Effector memory CD4-positive, alpha-beta T cell (primary cell): ENCODE measurements around the gene UGT1A3.

Source experiments
- DNase-seq, 3 donors: peaks; one replicate each; pipeline ENCODE4 v3.0.0-alpha.2; 2020
- H3K27ac ChIP-seq: 2 replicates; pipeline ENCODE4 v1.7.0; 2013; ENCODE audit warnings: mild to moderate bottlenecking, low read length, moderate library complexity; ENCODE audit not compliant: insufficient read depth, poor library complexity, severe bottlenecking
- H3K27me3 ChIP-seq: replicated peaks from 2 replicates; pipeline ENCODE4 v1.7.0; 2013; ENCODE audit warnings: mild to moderate bottlenecking, low read length; ENCODE audit not compliant: insufficient read depth, control insufficient read depth, poor library complexity, severe bottlenecking
- H3K36me3 ChIP-seq: 2 replicates; pipeline ENCODE4 v1.7.0; 2013; ENCODE audit warnings: mild to moderate bottlenecking, low read length, moderate library complexity; ENCODE audit not compliant: control insufficient read depth, insufficient read depth
- H3K4me1 ChIP-seq: 2 replicates; pipeline ENCODE4 v1.7.0; 2013; ENCODE audit warnings: low read length, mild to moderate bottlenecking; ENCODE audit not compliant: control insufficient read depth, insufficient read depth, poor library complexity, severe bottlenecking
- H3K4me3 ChIP-seq: 2 replicates; pipeline ENCODE4 v1.7.0; 2013; ENCODE audit warnings: low read length, low read depth, mild to moderate bottlenecking; ENCODE audit not compliant: insufficient read depth, poor library complexity, severe bottlenecking
- H3K9me3 ChIP-seq: 2 replicates; pipeline ENCODE4 v1.7.0; 2013; ENCODE audit warnings: mild to moderate bottlenecking, low read length, moderate library complexity; ENCODE audit not compliant: control insufficient read depth

The UGT1A3 gene

DNA sequence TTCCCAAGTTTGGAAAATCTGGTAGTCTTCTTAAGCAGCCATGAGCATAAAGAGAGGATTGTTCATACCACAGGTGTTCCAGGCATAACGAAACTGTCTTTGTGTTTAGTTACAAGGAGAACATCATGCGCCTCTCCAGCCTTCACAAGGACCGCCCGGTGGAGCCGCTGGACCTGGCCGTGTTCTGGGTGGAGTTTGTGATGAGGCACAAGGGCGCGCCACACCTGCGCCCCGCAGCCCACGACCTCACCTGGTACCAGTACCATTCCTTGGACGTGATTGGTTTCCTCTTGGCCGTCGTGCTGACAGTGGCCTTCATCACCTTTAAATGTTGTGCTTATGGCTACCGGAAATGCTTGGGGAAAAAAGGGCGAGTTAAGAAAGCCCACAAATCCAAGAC is 43.3 kb downstream of the UGT1A3 start:
- no peak for DNase-seq
- Histone ChIP-seq H3K4me3 (no peak overlapping the region), H3K9me3 (peaks cover 3% of the 10 kb centered on the region), H3K36me3 (no peaks in the 10 kb centered on the region), H3K27me3 (no peaks in the 10 kb centered on the region), H3K4me1 (no peaks in the 10 kb centered on the region), H3K27ac (no peak overlapping the region)

DNA sequence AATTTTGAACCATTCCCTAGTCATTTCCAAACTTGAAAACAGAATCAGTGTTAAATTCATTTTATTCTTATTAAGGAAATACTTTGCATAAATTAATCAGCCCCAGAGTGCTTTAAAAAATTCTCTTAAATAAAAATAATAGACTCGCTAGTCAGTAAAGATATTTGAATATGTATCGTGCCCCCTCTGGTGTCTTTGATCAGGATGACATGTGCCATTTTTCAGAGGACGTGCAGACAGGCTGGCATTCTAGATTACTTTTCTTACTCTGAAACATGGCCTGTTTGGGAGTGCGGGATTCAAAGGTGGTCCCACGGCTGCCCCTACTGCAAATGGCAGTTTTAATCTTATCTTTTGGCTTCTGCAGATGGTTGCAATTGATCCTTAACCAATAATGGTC is 43.7 kb downstream of the UGT1A3 start:
- Histone ChIP-seq H3K27me3 (no peaks in the 10 kb centered on the region), H3K9me3 (peaks cover 3% of the 10 kb centered on the region), H3K4me1 (no peaks in the 10 kb centered on the region), H3K4me3 (no peak overlapping the region), H3K27ac (no peak overlapping the region), H3K36me3 (no peaks in the 10 kb centered on the region)
- no peak for DNase-seq

DNA sequence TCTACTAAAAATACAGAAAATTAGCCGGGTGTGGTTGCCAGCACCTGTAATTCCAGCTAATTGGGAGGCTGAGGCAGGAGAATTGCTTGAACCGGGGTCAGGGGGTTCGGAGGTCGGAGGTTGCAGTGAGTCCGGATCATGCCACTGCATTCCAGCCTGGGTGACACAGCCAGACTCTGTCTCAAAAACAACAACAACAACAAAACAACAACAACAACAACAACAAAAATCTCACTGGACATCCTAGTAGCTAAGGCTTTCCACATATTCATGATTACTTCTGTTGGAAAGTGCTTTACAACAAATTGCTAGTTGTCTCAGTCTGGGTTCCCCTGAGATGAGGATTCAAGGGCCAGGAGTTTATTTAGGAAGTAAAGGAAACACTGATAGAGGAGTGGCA is 45.0 kb downstream of the UGT1A3 start:
- Histone ChIP-seq H3K4me1 (no peaks in the 10 kb centered on the region), H3K9me3 (peaks cover 3% of the 10 kb centered on the region), H3K27me3 (no peaks in the 10 kb centered on the region), H3K36me3 (no peaks in the 10 kb centered on the region), H3K27ac (no peak overlapping the region), H3K4me3 (no peak overlapping the region)
- no peak for DNase-seq

DNA sequence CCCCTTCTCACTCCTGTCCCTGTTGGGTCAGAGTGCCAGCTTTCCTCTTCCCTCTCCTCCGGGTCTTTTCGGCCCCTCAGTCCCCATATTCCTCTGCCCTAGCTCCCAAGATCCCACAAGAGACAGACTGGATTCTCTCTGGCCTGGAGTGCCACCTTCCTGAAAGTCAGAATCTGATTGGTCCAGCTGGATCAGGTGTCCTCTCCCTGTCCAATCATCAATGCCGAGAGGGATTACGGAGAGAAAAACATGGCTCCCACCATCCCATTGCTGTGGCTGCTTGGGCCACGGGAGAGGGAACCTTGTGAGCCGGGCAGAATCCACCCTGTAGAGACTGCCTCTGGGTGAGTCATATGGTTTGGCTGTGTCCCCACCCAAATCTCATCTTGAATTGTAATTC is 46.6 kb downstream of the UGT1A3 start:
- Histone ChIP-seq H3K27ac (no peak overlapping the region), H3K4me1 (no peaks in the 10 kb centered on the region), H3K4me3 (no peak overlapping the region), H3K36me3 (no peaks in the 10 kb centered on the region), H3K9me3 (peaks cover 3% of the 10 kb centered on the region), H3K27me3 (no peaks in the 10 kb centered on the region)
- DNase-seq: no peak

DNA sequence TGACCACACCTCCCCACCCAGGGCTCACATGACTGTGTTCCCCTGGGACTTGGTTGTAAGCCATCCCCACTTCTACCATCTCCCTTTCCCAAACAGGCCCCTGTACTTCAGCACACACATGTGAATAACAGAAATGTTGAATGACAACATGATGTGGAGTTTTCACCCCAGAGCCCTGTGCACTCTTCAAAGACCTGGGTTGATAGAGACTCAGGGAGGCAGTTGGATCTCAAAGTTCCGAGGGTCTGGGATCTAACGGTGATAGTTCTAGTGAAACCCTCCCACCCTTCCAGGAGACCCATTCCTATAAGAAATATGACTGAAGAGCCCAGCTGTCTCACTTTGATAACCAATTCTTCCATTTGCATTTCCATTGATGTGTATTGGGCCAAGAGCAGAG is 49.2 kb downstream of the UGT1A3 start, which contains the start of gene MROH2A:
Gene MROH2A (plus strand): TSS at position 301 of the 400 bp plus-strand sequence. CDS start 1,029 bp downstream, outside the sequence.
- H3K4me3 ChIP-seq: no peak within 1 kb of the TSS
- H3K36me3 ChIP-seq: no peaks in the 10 kb centered on the region
- H3K4me1 ChIP-seq: no peaks in the 10 kb centered on the region
- peaks cover 3% of the 10 kb centered on the region for H3K9me3 ChIP-seq
- no peak within 1 kb of the TSS for H3K27ac ChIP-seq
- no peak for DNase-seq
- no peaks in the 10 kb centered on the region for H3K27me3 ChIP-seq

DNA sequence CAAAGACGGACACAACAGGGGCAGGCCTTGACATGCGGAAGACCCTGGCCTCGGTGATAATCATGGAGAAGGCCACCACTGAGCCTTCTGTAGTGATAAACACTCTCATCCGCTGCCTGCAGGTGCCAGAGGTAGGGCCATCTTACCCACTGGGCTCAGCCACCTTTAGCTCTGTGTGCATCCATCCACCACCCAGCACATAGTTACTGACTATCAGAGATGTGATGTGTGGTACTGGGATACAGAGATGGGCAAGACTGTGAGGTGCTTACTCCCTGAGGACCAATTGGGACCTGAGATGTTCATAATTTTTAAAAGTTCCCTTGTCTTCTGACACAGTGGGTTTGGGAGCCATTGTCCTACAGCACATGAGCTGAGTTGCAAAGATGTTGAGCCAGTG is 50.9 kb downstream of the UGT1A3 start:
- H3K4me3 ChIP-seq: no peak overlapping the region
- no peaks in the 10 kb centered on the region for H3K36me3 ChIP-seq
- no peaks in the 10 kb centered on the region for H3K4me1 ChIP-seq
- H3K27me3 ChIP-seq: no peaks in the 10 kb centered on the region
- DNase-seq: no peak
- no peak overlapping the region for H3K27ac ChIP-seq
- H3K9me3 ChIP-seq: peaks cover 3% of the 10 kb centered on the region

DNA sequence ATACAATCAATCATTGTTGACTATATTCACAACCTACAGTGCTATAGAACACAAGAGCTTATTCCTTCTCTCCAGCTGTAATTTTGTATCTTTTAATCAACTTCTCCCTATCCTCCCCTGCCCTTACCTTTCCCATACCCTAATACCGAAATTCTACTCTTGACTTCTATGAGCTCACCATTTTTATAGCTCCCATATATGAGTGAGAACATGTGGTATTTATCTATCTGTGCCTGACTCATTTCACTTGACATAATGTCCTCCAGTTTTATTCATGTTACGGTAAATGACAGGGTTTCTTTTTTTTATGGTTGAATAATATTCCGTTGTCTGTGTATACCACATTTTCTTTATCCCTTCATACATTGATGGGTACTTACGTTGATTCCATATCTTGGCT is 51.9 kb downstream of the UGT1A3 start:
- H3K27me3 ChIP-seq: no peaks in the 10 kb centered on the region
- DNase-seq: no peak
- no peaks in the 10 kb centered on the region for H3K9me3 ChIP-seq
- H3K27ac ChIP-seq: no peak overlapping the region
- H3K4me3 ChIP-seq: no peak overlapping the region
- H3K4me1 ChIP-seq: no peaks in the 10 kb centered on the region
- H3K36me3 ChIP-seq: no peaks in the 10 kb centered on the region

DNA sequence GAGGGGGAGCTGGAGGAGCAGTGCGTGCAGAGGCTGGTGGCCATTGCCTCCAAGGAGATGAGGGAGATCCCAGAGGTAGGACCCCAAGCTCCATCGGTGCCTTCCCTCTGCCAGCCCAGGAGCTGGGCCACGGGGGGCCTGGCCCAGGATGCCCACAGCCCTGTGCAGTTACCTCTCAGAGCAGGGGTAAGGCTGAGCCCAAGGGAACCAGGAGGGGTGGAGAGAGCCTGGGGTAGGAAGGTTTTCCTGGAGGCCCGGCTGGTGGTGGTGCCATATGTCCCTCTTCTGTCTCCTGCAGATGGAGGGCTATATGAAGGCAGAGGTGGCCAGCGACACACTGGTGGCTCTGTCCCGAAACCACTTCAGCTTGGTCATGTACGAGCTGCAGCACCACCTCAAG is 60.7 kb downstream of the UGT1A3 start:
- Histone ChIP-seq H3K9me3 (no peaks in the 10 kb centered on the region), H3K27ac (no peak overlapping the region), H3K27me3 (no peaks in the 10 kb centered on the region), H3K4me1 (no peaks in the 10 kb centered on the region), H3K36me3 (no peaks in the 10 kb centered on the region), H3K4me3 (no peak overlapping the region)
- DNase-seq: no peak

DNA sequence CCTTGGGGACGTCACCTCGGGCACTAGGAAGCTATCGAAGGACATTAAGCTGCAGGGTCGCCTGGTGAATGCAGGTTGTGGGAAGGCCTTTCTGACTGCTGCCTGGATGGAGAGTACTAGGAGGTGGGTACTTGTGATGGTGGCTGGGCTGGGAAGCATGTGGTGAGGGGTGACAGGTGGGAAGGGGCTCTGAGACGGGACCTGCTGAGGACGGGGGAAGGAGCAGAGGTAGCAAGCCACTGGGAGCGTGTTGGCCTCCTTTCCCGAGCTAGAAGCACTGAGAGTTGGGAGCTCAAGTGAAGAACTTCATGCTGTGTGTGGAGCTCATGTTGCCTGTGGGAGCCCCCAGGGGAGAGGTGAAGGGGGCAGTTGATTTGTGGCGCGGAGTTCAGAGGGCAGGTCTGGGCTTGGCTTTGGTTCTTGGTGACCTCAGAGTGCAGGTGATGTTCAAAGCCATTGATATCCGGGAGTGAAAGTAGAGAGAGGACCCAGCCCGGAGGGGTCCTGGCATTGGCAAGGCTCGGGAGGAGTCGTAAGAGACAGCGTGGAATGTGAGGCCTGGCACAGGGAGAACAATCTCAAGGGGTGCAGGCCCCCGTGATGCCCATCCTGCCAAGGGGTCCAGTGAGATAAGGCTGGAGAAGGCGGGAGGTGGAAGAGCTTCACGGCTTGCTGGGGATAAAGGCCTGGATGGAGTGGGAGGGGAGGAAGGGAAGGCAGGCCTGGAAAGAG is 62.5 kb downstream of the UGT1A3 start:
- DNase-seq: no peak
- H3K4me3 ChIP-seq: no peak overlapping the region
- H3K27ac ChIP-seq: no peak overlapping the region
- H3K36me3 ChIP-seq: no peaks in the 10 kb centered on the region
- H3K27me3 ChIP-seq: no peaks in the 10 kb centered on the region
- H3K9me3 ChIP-seq: no peaks in the 10 kb centered on the region
- no peaks in the 10 kb centered on the region for H3K4me1 ChIP-seq

DNA sequence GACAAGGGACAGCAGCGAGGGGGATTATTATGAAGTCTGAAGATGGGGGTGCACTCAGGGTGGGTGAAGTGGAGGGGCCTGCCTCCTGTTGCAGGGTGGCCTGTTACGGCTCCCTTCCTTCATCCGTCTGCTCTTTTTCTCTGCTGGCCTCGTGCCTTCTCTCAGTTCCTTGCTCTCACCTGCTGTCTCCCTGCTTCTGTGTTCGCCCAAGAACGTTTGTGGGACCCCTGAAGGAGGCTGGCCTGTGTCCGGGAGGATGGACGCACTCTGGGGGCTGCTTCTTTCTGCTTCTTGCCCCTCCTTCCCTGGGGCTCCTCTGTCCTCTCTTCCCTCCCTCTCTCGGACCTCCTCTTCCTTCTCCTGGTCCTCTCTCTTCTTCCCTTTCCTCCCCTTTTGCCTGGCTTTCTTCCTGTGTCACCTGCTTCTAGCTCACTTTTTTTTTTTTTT is 63.1 kb downstream of the UGT1A3 start:
- Histone ChIP-seq H3K27ac (no peak overlapping the region), H3K27me3 (no peaks in the 10 kb centered on the region), H3K4me3 (no peak overlapping the region), H3K4me1 (no peaks in the 10 kb centered on the region), H3K36me3 (no peaks in the 10 kb centered on the region), H3K9me3 (no peaks in the 10 kb centered on the region)
- no peak for DNase-seq
